Measurements from ENCODE around the gene JAKMIP1.

DNA sequence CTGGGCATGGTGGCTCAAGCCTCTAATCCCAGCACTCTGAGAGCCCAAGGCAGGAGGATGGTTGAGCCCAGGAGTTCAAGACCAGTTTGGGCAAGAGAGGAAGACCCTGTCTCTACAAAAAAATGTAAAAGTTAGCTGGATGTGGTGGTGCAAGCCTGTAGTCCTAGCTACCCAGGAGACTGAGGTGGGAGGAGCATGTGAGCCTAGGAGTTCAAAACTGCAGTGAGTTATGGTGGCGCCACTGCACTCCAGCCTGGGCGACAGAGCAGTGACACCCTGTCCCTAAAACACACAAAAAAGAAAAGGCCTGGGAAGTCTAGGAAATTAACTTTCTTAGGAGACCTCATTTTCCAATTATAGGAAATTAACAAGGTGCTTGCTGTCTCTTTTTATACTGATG is 76.8 kb downstream of the JAKMIP1 start:
- TF ChIP-seq, protein P1, sequence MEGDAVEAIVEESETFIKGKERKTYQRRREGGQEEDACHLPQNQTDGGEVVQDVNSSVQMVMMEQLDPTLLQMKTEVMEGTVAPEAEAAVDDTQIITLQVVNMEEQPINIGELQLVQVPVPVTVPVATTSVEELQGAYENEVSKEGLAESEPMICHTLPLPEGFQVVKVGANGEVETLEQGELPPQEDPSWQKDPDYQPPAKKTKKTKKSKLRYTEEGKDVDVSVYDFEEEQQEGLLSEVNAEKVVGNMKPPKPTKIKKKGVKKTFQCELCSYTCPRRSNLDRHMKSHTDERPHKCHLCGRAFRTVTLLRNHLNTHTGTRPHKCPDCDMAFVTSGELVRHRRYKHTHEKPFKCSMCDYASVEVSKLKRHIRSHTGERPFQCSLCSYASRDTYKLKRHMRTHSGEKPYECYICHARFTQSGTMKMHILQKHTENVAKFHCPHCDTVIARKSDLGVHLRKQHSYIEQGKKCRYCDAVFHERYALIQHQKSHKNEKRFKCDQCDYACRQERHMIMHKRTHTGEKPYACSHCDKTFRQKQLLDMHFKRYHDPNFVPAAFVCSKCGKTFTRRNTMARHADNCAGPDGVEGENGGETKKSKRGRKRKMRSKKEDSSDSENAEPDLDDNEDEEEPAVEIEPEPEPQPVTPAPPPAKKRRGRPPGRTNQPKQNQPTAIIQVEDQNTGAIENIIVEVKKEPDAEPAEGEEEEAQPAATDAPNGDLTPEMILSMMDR (IDR thresholded peaks at IDR 0.05), result no peak
- no peak for TF ChIP-seq TCF7L2 (IDR thresholded peaks at IDR 0.05; ENCODE audit: low read depth, low read length)
- no peak for TF ChIP-seq POLR2AphosphoS5 (IDR thresholded peaks at IDR 0.05; ENCODE audit: low read depth, low read length)
- no peak for TF ChIP-seq SIN3A (IDR thresholded peaks at IDR 0.05; ENCODE audit: borderline replicate concordance, insufficient read depth, low read depth, low read length)
- TF ChIP-seq, protein P2, sequence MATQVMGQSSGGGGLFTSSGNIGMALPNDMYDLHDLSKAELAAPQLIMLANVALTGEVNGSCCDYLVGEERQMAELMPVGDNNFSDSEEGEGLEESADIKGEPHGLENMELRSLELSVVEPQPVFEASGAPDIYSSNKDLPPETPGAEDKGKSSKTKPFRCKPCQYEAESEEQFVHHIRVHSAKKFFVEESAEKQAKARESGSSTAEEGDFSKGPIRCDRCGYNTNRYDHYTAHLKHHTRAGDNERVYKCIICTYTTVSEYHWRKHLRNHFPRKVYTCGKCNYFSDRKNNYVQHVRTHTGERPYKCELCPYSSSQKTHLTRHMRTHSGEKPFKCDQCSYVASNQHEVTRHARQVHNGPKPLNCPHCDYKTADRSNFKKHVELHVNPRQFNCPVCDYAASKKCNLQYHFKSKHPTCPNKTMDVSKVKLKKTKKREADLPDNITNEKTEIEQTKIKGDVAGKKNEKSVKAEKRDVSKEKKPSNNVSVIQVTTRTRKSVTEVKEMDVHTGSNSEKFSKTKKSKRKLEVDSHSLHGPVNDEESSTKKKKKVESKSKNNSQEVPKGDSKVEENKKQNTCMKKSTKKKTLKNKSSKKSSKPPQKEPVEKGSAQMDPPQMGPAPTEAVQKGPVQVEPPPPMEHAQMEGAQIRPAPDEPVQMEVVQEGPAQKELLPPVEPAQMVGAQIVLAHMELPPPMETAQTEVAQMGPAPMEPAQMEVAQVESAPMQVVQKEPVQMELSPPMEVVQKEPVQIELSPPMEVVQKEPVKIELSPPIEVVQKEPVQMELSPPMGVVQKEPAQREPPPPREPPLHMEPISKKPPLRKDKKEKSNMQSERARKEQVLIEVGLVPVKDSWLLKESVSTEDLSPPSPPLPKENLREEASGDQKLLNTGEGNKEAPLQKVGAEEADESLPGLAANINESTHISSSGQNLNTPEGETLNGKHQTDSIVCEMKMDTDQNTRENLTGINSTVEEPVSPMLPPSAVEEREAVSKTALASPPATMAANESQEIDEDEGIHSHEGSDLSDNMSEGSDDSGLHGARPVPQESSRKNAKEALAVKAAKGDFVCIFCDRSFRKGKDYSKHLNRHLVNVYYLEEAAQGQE (IDR thresholded peaks at IDR 0.05; ENCODE audit: insufficient read depth in 1 of 2, low read depth in 2 of 2, low read length in 1 of 2), result no peak
